Erythroblast (primary cell): ENCODE results near the gene NUTM2G.
"Not testable (repeated sequence)": the region's sequence is repeated elsewhere in the genome, so short reads cannot be mapped to it uniquely, and the experiment has no call there.

Source experiments
- GATA1 ChIP-seq: IDR thresholded peaks from 2 replicates; pipeline ENCODE4 v1.6.1; 2011; ENCODE audit warnings: low read depth, mild to moderate bottlenecking, control low read depth, low read length, moderate library complexity
- POLR2A ChIP-seq: IDR thresholded peaks from 2 replicates; pipeline ENCODE4 v1.6.1; 2011; ENCODE audit warnings: mild to moderate bottlenecking, low read length

- TF ChIP-seq POLR2A, GATA1: not testable (repeated sequence)
These were observed 55.5 kb downstream of the NUTM2G start for GRCh38 chr9:96984139-96984538.
